Measurements from ENCODE around the gene TRIM41.
"Not testable (repeated sequence)": the region's sequence is repeated elsewhere in the genome, so short reads cannot be mapped to it uniquely, and the experiment has no call there.

Gene TRIM41

DNA sequence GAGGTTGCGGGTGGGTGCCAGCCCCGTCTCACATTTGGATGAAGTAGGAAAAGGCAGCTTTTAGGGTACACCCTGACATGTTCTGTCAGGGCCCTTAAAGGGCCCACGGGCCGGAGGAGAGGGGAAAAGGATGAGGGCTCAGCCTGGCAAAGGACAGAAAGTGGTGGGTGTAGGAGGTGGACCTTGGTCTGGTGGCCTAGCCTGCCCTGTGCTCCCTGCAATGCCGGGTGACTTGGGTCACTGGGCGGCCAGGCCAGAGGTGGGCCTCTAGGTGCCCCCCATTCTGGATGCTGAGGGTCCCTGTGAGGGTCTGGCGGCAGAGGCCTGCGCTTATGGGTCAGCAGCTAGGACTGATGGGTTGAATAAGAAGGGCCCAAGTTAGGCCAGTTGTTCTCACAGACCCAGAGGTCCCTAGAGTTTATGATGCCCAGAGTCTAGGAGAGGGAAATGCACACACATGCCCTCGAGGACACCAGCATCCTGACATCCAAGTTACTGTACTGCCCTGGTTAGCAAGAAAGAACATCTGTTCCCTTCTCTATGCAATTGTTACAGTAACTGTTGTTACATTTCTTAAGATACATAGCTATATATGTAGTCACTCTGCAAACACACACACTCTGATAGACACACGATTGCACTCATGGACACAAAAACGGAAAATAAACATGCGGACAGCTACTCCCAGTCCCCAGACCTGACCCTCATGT lies 30.6 kb upstream of the TRIM41 start:
- no peak for DNase-seq

DNA sequence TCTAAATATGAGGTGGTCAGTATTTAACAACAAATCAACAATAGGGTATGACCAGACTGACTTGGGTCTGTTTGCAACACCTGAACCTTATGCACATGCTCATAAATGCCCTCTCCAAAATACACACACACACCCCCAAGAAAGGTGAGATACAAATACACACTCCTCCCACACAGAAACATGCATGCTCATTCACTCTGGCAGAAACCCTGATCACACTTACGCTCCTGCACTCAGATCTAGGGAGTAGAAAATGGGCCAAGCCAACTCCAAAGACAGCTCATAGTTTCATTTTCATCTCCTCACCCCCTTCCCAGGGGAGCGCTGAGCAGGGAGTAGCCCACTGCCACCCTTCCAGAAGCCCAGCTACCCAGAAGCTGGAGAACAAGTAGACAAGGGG lies 29.4 kb upstream of the TRIM41 start:
- DNase-seq: no peak

- DNase-seq: no peak
Measured at GRCh38 chr5:181194489-181195248, 28.4 kb upstream of the TRIM41 start.

- DNase-seq: no peak
Measured at GRCh38 chr5:181195249-181195761, 27.8 kb upstream of the TRIM41 start.

DNA sequence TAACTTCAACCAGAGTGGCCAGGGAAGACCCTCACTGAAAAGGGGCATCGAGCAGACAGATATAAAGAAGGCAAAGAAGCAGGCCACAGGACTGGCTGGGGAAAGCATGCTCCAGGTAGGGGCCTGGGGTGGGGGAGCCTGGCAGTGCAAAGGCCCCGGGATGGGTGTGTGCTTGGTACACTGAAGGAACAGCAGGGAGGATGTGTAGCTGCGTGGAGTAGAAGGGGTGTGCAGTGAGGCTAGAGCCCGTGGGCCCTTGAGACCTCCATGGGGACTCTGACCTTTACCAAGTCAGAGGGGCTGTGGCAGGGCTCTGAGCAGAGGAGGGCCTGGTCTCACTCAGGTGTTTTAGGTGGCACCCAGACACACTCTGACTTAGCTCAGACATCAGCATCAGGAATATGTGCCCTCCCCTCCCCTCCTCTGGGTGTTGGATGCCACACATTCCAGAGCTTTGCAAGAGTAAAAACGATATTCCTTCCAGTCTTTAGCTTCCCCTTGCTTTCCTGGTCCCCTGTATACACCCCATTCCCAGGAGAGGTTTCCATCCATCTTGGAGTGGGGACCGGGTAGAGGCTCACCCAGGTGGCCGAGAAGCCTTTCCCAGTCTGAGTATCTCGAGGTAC lies 25.6 kb upstream of the TRIM41 start:
- no peak for DNase-seq

DNA sequence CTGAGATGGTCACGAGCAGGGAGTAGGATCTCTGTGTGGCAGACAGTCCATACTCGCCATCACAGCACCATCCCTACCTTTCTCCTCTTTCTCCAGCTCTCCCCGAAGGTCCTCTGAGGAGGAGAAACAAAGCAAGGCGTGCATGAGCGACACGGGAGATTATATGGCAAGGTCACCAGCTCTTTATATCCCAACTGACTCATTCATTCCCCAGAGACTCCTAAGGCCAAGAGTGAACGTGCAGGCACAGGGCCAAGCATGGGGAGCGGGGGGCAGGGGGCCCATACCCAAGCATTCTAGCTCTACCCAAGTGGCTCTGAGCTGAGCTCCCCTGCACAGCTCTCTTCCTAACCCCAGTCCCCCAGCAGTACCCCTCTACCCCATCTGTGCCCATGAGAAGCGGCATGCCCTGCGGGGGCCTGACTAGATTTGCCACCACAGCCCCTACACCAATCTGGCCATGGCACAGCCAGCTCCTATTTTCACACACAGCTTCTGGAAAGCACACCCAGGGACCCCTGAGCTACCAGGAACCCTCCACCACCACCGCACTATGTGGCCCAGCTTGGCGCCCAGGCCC lies 24.9 kb upstream of the TRIM41 start:
- DNase-seq: no peak

DNA sequence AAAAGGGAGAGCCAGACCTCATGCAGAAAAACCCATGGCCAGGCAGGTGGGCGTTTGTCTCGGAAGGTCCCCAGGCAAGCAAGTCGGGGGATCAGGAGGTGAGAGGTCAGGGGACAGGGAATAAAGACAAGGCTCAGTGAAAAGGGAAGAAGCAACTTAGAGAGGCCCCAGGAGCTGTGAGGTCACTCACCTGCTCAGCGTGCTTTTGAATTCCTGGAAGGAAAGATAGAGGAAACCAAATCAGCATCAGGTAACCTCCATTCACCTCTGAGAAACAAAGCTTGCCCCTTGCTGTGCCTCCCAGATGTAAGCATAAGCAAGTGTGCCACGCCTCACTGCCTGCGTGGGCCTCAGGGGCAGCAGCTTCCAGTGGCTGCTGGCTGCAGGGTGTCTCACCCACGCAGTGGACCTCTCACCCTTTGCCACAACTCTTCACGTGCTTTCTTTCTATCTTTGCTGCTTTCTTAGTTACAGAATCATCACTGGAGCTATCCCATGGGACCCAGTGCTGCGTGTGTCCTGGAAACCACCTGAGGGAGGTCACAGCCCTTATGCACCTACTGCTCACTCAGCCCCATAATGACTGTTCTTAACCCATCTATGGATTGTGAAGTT lies 24.1 kb upstream of the TRIM41 start:
- no peak for DNase-seq

GRCh38 chr5:181199881-181200638 lies 23.0 kb upstream of the TRIM41 start:
- no peak for DNase-seq

DNA sequence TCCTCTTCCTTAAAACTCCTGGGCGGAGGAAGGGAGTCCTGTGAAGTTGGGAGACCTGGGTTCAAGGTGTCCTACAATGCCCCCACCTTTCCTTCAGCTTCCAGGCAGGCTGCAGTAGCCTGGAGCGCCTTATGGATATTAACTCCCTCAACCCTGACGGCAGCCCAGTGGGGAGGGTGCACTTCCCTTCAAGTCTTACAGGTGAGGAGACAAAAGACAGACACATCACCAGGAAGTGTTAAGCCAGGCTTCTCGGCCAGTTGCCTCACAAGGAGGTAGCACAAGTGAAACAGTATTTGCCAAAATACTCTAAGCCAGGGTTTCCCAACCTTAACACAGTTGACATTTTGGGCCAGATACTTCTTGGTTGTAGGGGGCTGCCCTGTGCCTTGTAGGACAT lies 22.3 kb upstream of the TRIM41 start:
- DNase-seq: no peak

GRCh38 chr5:181203093-181203711 lies 19.9 kb upstream of the TRIM41 start:
- no peak for DNase-seq

- no peak for DNase-seq
Measured at GRCh38 chr5:181203777-181204112, 19.3 kb upstream of the TRIM41 start.

GRCh38 chr5:181204113-181204825 lies 18.8 kb upstream of the TRIM41 start:
- DNase-seq: no peak

GRCh38 chr5:181204826-181205760 lies 18.0 kb upstream of the TRIM41 start, which contains the start of gene TRIM7:
Gene TRIM7 (minus strand): TSS chr5:181205196. CDS start chr5:181205110, 86 bp downstream.
- no peak for DNase-seq

DNA sequence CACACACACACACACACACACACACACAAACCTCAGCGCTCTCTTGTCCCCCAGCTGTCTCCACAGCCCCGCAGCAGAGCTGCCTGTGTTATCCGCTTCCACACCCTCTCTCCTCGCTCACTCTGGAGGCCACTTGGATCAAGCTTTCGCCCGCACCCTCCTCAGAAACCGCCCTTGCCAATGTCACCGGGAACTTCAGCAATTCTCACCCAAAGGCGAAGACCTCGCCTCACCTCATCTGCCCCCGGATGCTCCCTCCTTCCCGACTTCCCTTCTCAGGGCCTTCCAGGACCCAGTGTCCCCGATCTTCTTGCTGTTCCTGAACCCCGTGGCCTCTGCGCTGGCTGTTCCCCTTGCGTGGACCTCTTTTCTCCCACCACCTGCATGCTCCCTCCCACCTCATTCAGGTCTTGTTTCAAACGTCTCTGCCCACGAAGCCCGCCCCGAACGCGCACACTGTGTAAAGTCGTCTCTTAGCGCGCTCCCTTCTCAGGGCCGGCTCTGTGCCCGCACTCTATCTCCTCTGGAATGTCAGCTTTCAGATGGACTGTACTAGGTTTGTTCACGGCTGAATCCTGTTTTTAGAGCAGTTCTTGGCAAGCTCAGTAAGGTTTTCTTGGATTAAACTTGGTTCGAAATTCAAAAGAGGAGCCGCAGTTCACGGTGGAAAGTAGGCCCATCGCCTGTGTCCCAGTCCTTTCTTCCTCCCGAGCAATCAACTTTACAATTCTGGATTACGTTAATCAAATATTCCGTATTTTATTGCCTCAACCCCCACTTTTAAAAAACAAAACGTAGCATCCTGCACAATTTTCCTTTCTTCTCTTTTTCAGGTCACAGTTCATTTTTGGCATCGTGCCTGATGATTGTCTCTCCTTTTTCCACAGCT lies 17.1 kb upstream of the TRIM41 start:
- no peak for DNase-seq

DNA sequence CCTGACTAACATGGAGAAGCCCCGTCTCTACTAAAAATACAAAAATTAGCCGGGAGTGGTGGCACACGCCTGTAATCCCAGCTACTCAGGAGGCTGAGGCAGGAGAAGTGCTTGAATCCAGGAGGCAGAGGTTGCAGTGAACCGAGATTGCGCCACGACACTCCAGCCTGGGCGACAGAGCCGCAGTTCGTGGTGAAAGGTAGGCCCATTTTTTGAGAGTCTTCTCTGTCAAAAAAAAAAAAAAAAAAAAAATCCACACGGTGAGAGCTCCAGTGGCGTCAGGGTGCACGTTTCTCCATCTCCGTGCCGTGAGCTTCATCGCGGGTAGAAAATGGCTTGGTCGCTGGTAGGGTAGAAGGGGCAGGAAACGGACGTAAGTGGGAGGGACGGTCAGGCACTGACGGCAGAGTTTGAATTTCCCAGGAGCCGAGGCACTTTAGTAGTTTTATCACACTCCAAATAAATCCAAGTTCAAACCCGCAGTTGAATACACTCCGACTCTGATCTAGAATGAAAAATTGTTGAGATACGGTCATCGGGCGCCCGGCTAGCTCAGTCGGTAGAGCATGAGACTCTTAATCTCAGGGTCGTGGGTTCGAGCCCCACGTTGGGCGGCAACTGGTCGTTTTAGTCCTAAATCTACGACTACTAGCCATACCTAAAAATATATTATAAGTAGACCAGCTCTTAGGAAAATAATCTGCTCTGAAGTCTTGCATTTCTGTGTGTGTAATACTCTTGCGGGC lies 15.7 kb upstream of the TRIM41 start:
- DNase-seq: no peak

GRCh38 chr5:181207960-181208253 lies 15.2 kb upstream of the TRIM41 start:
- DNase-seq: no peak

DNA sequence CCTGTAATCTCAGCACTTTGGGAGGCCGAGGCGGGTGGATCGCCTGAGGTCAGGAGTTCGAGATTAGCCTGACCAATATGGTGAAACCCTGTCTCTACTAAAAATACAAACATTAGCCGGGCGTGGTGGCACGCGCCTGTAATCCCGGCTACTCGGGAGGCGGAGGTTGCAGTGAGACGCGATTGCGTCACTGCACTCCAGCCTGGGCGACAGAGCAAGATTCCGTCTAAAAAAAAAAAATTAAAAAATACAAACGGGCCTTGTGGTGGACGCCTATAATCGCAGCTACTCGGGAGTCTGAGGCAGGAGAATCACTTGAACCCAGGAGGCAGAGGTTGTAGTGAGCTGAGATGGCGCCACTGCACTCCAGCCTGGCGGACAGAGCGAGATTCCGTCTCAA lies 14.1 kb upstream of the TRIM41 start:
- not testable (repeated sequence) for DNase-seq

All from amygdala (tissue), 56 donors.